Measurements from ENCODE around the gene KCTD10. TPM values are rescaled to one million over a fixed set of nuclear protein-coding genes. Genes with fewer than 3 reads are reported as not detected.
"Not testable (repeated sequence)": the region's sequence is repeated elsewhere in the genome, so short reads cannot be mapped to it uniquely, and the experiment has no call there.

The KCTD10 gene
- total RNA-seq, 1 donor from 2014 or later = 54.4 TPM

GRCh38 chr12:109433618-109434017 lies 43.5 kb downstream of the KCTD10 start:
- no peaks in the 10 kb centered on the region for H3K9me3 Mint-ChIP-seq
- H3K27me3 Mint-ChIP-seq (ENCODE audit: low read depth) = no peaks in the 10 kb centered on the region
- H3K36me3 Mint-ChIP-seq (ENCODE audit: low read depth) = no peaks in the 10 kb centered on the region
- intact Hi-C loops (cut with micrococcal nuclease) = loop anchor here (5.0 kb wide), 1 partner anchor 44 kb away; the partner anchor contains the start of genes KCTD10 and UBE3B
- H3K27ac Mint-ChIP-seq = no peak overlapping the region
- H3K4me3 Mint-ChIP-seq (ENCODE audit: low read depth) = no peak overlapping the region
- H3K4me1 Mint-ChIP-seq (ENCODE audit: low read depth) = peaks cover 8% of the 10 kb centered on the region
- DNase-seq (ENCODE audit: low spot score) = no peak

GRCh38 chr12:109432842-109433304 lies 44.2 kb downstream of the KCTD10 start:
- peaks cover 8% of the 10 kb centered on the region for H3K4me1 Mint-ChIP-seq (ENCODE audit: low read depth)
- DNase-seq (ENCODE audit: low spot score) = peak; percentile 70
- H3K27ac Mint-ChIP-seq = no peak overlapping the region
- H3K27me3 Mint-ChIP-seq (ENCODE audit: low read depth) = no peaks in the 10 kb centered on the region
- no peak overlapping the region for H3K4me3 Mint-ChIP-seq (ENCODE audit: low read depth)
- H3K36me3 Mint-ChIP-seq (ENCODE audit: low read depth) = no peaks in the 10 kb centered on the region
- H3K9me3 Mint-ChIP-seq = no peaks in the 10 kb centered on the region
- intact Hi-C loops (cut with micrococcal nuclease) = loop anchor here (5.0 kb wide), 1 partner anchor 44 kb away; the partner anchor contains the start of genes KCTD10 and UBE3B

GRCh38 chr12:109432431-109432830 lies 44.7 kb downstream of the KCTD10 start:
- Mint-ChIP-seq H3K36me3 (ENCODE audit: low read depth) (no peaks in the 10 kb centered on the region), H3K27me3 (ENCODE audit: low read depth) (no peaks in the 10 kb centered on the region)

GRCh38 chr12:109430244-109430643 lies 46.9 kb downstream of the KCTD10 start:
- H3K27me3 Mint-ChIP-seq (ENCODE audit: low read depth) = no peaks in the 10 kb centered on the region
- H3K4me1 Mint-ChIP-seq (ENCODE audit: low read depth) = peaks cover 8% of the 10 kb centered on the region
- no peak overlapping the region for H3K27ac Mint-ChIP-seq
- intact Hi-C loops (cut with micrococcal nuclease) = loop anchor here (5.0 kb wide), 1 partner anchor 47 kb away; the partner anchor contains the start of genes KCTD10 and UBE3B
- no peak for DNase-seq (ENCODE audit: low spot score)
- no peak overlapping the region for H3K4me3 Mint-ChIP-seq (ENCODE audit: low read depth)
- H3K9me3 Mint-ChIP-seq = no peaks in the 10 kb centered on the region
- H3K36me3 Mint-ChIP-seq (ENCODE audit: low read depth) = no peaks in the 10 kb centered on the region

More at GRCh38 chr12:109432431-109432830, 44.7 kb downstream of the KCTD10 start:
- H3K4me1 Mint-ChIP-seq (ENCODE audit: low read depth) = peaks cover 8% of the 10 kb centered on the region
- no peaks in the 10 kb centered on the region for H3K9me3 Mint-ChIP-seq
- no peak for DNase-seq (ENCODE audit: low spot score)
- intact Hi-C loops (cut with micrococcal nuclease) = loop anchor here (5.0 kb wide), 1 partner anchor 45 kb away; the partner anchor contains the start of genes KCTD10 and UBE3B
- H3K4me3 Mint-ChIP-seq (ENCODE audit: low read depth) = no peak overlapping the region
- no peak overlapping the region for H3K27ac Mint-ChIP-seq

GRCh38 chr12:109428804-109429203 lies 48.3 kb downstream of the KCTD10 start:
- not testable (repeated sequence) for H3K36me3 Mint-ChIP-seq (ENCODE audit: low read depth); H3K27me3 Mint-ChIP-seq (ENCODE audit: low read depth); DNase-seq (ENCODE audit: low spot score); H3K9me3 Mint-ChIP-seq; H3K4me1 Mint-ChIP-seq (ENCODE audit: low read depth); H3K27ac Mint-ChIP-seq; H3K4me3 Mint-ChIP-seq (ENCODE audit: low read depth)
- intact Hi-C loops (cut with micrococcal nuclease) = loop anchor here (1.0 kb wide), 1 partner anchor 346 kb away; no protein-coding TSS in a partner anchor

- H3K4me3 Mint-ChIP-seq (ENCODE audit: low read depth) = no peak overlapping the region
- DNase-seq (ENCODE audit: low spot score) = peak; percentile 61
- no peak overlapping the region for H3K27ac Mint-ChIP-seq
- H3K9me3 Mint-ChIP-seq = no peaks in the 10 kb centered on the region
- H3K27me3 Mint-ChIP-seq (ENCODE audit: low read depth) = no peaks in the 10 kb centered on the region
- H3K4me1 Mint-ChIP-seq (ENCODE audit: low read depth) = peaks cover 3% of the 10 kb centered on the region
- intact Hi-C loops (cut with micrococcal nuclease) = loop anchor here (1.0 kb wide), 1 partner anchor 347 kb away; no protein-coding TSS in a partner anchor
- no peaks in the 10 kb centered on the region for H3K36me3 Mint-ChIP-seq (ENCODE audit: low read depth)
Measured at GRCh38 chr12:109428037-109428629, 49.0 kb downstream of the KCTD10 start.

- H3K27ac Mint-ChIP-seq = no peak overlapping the region
- intact Hi-C loops (cut with micrococcal nuclease) = no loop called here
- no peaks in the 10 kb centered on the region for H3K4me1 Mint-ChIP-seq (ENCODE audit: low read depth)
- peaks cover 6% of the 10 kb centered on the region for H3K9me3 Mint-ChIP-seq
- no peaks in the 10 kb centered on the region for H3K27me3 Mint-ChIP-seq (ENCODE audit: low read depth)
- H3K36me3 Mint-ChIP-seq (ENCODE audit: low read depth) = no peaks in the 10 kb centered on the region
- no peak overlapping the region for H3K4me3 Mint-ChIP-seq (ENCODE audit: low read depth)
- DNase-seq (ENCODE audit: low spot score) = no peak
Measured at GRCh38 chr12:109423392-109423791, 53.7 kb downstream of the KCTD10 start.

- H3K36me3 Mint-ChIP-seq (ENCODE audit: low read depth) = no peaks in the 10 kb centered on the region
- no peak for DNase-seq (ENCODE audit: low spot score)
- H3K4me1 Mint-ChIP-seq (ENCODE audit: low read depth) = no peaks in the 10 kb centered on the region
- intact Hi-C loops (cut with micrococcal nuclease) = no loop called here
- no peak overlapping the region for H3K27ac Mint-ChIP-seq
- H3K27me3 Mint-ChIP-seq (ENCODE audit: low read depth) = no peaks in the 10 kb centered on the region
- peaks cover 6% of the 10 kb centered on the region for H3K9me3 Mint-ChIP-seq
- no peak overlapping the region for H3K4me3 Mint-ChIP-seq (ENCODE audit: low read depth)
Measured at GRCh38 chr12:109422251-109422650, 54.8 kb downstream of the KCTD10 start.

GRCh38 chr12:109421355-109422087 lies 55.6 kb downstream of the KCTD10 start:
- Mint-ChIP-seq H3K27ac (no peak overlapping the region), H3K4me3 (ENCODE audit: low read depth) (no peak overlapping the region), H3K36me3 (ENCODE audit: low read depth) (no peaks in the 10 kb centered on the region), H3K4me1 (ENCODE audit: low read depth) (no peaks in the 10 kb centered on the region), H3K9me3 (peaks cover 6% of the 10 kb centered on the region), H3K27me3 (ENCODE audit: low read depth) (no peaks in the 10 kb centered on the region)
- intact Hi-C loops (cut with micrococcal nuclease) = no loop called here
- DNase-seq (ENCODE audit: low spot score) = no peak

- no peaks in the 10 kb centered on the region for H3K36me3 Mint-ChIP-seq (ENCODE audit: low read depth)
- intact Hi-C loops (cut with micrococcal nuclease) = no loop called here
- no peaks in the 10 kb centered on the region for H3K27me3 Mint-ChIP-seq (ENCODE audit: low read depth)
- no peaks in the 10 kb centered on the region for H3K4me1 Mint-ChIP-seq (ENCODE audit: low read depth)
- H3K27ac Mint-ChIP-seq = no peak overlapping the region
- peaks cover 6% of the 10 kb centered on the region for H3K9me3 Mint-ChIP-seq
- no peak overlapping the region for H3K4me3 Mint-ChIP-seq (ENCODE audit: low read depth)
- no peak for DNase-seq (ENCODE audit: low spot score)
Measured at GRCh38 chr12:109418848-109419480, 58.1 kb downstream of the KCTD10 start.

- intact Hi-C loops (cut with micrococcal nuclease); DNase-seq (ENCODE audit: low spot score); H3K36me3 Mint-ChIP-seq (ENCODE audit: low read depth): not testable (repeated sequence)
Measured at GRCh38 chr12:109406147-109406546, 71.0 kb downstream of the KCTD10 start.

GRCh38 chr12:109404841-109405240 lies 72.3 kb downstream of the KCTD10 start:
- H3K4me3 Mint-ChIP-seq (ENCODE audit: low read depth); H3K27ac Mint-ChIP-seq; DNase-seq (ENCODE audit: low spot score); H3K36me3 Mint-ChIP-seq (ENCODE audit: low read depth); H3K4me1 Mint-ChIP-seq (ENCODE audit: low read depth); intact Hi-C loops (cut with micrococcal nuclease); H3K9me3 Mint-ChIP-seq: not testable (repeated sequence)
- peaks cover 11% of the 10 kb centered on the region for H3K27me3 Mint-ChIP-seq (ENCODE audit: low read depth)

More at GRCh38 chr12:109406147-109406546, 71.0 kb downstream of the KCTD10 start:
- H3K27ac Mint-ChIP-seq; H3K4me1 Mint-ChIP-seq (ENCODE audit: low read depth); H3K4me3 Mint-ChIP-seq (ENCODE audit: low read depth); H3K9me3 Mint-ChIP-seq: not testable (repeated sequence)
- peaks cover 11% of the 10 kb centered on the region for H3K27me3 Mint-ChIP-seq (ENCODE audit: low read depth)

Measured in activated T-helper 2 cell treated with anti-CD3 and anti-CD28 coated beads, Interferon-gamma antibody, Interleukin-2, Interleukin-4, amounts not matched to agents 10 μg/mL and 5 μg/mL and 100 μg/mL, durations not matched to agents 14 hours and 24 hours and 36 hours (primary cell).